ENCODE measurements around the gene TRPV2. TPM values are rescaled to one million over a fixed set of nuclear protein-coding genes. Genes with fewer than 3 reads are reported as not detected.

The TRPV2 gene
- total and polyA plus RNA-seq, 2 donors, result 29.0 to 39.8 TPM

DNA sequence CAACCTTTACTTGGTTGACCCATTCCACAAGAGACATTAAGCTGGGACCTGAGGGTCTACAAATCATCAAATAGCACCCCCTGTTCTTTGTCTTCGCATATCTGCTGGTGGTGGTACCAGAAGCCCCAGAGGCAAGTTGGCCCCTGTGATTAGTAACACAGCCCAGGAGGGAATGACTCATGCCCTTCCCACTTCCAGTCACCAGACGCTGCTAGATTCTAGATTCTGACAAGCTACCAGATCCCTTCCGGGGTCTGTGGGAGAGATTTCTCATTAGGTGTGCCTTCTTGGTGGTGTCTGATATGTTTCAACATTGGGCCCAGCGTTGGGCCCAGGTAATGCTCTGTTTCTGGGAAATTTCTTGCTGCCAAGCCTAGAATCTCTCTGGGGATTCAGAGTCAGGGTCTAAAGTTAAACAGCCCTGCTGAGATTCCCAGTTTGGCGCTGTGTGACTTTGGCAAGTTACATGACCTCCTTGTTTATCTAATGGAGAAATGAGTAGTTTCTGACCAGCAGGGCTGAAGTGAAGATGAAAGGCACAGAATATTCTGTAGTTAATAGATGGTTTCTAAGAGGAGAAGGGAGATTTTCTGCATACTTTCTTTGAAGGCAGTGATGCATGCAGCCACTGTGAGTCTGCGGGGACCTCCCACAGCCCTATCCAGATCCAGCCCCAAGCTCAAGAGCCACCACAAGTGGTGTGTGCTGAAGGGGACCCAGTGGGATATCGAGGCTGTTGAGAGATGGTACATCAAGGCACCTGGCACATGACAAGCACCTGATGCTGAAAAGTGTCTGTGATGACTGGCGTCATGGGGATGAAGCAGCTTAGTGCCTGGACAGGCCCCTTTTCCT is 3.9 kb downstream of the TRPV2 start:
- 88% methylated on average over 8 of the region's 8 CpGs for WGBS
- Histone ChIP-seq H3K36me3 (ENCODE audit: control insufficient read depth in 2 of 2, insufficient read depth in 2 of 2, low read length in 1 of 2) (peaks cover 35 to 38% of the 10 kb centered on the region in 2 donors), H3K27me3 (ENCODE audit: control insufficient read depth in 2 of 2, insufficient read depth in 1 of 2, low read length in 1 of 2) (no peaks in the 10 kb centered on the region), H3K4me1 (ENCODE audit: control insufficient read depth in 2 of 2, insufficient read depth in 2 of 2, low read length in 2 of 2) (peaks cover 16 to 37% of the 10 kb centered on the region in 2 donors), H3K9me3 (ENCODE audit: control insufficient read depth in 2 of 2, insufficient read depth in 1 of 2, low read length in 1 of 2) (no peaks in the 10 kb centered on the region), H3K4me3 (ENCODE audit: low read length in 2 of 2) (no peak overlapping the region), H3K27ac (ENCODE audit: low read depth in 1 of 2, low read length in 1 of 2) (no peak overlapping the region)
- no peak for DNase-seq (ENCODE audit: low read depth in 6 of 9, low spot score in 9 of 9)

DNA sequence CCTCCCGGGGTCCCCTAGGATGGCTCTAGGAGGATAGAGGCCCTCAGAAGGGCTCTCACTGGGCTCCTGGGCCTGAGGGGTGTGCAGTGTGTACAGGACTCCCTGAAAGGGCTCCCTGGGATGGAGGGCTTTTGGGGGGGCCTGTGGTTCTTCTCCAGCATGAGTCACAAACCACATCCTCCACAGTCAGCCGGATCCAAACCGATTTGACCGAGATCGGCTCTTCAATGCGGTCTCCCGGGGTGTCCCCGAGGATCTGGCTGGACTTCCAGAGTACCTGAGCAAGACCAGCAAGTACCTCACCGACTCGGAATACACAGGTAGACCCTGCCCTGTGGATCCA is 4.5 kb downstream of the TRPV2 start:
- 41% methylated on average over 10 of the region's 10 CpGs for WGBS
- Histone ChIP-seq H3K36me3 (ENCODE audit: control insufficient read depth in 2 of 2, insufficient read depth in 2 of 2, low read length in 1 of 2) (peaks cover 35 to 38% of the 10 kb centered on the region in 2 donors), H3K4me1 (ENCODE audit: control insufficient read depth in 2 of 2, insufficient read depth in 2 of 2, low read length in 2 of 2) (peaks cover 14 to 34% of the 10 kb centered on the region in 2 donors)

DNA sequence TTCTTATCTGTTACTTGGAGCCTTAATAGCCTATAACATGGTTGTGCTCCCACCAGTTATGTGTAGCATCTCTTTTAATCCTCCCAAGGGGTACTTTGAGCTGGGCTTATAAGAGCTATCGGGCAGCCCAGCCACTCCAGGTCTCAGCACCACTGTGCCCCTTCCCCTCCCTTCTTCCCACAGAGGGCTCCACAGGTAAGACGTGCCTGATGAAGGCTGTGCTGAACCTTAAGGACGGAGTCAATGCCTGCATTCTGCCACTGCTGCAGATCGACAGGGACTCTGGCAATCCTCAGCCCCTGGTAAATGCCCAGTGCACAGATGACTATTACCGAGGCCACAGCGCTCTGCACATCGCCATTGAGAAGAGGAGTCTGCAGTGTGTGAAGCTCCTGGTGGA is 7.0 kb downstream of the TRPV2 start:
- no peak overlapping the region for H3K27ac ChIP-seq (ENCODE audit: low read depth in 1 of 2, low read length in 1 of 2)
- WGBS, result 96% methylated on average over 7 of the region's 7 CpGs
- H3K36me3 ChIP-seq (ENCODE audit: control insufficient read depth in 2 of 2, insufficient read depth in 2 of 2, low read length in 1 of 2), result peaks cover 56 to 58% of the 10 kb centered on the region in 2 donors
- no peak for DNase-seq (ENCODE audit: low read depth in 6 of 9, low spot score in 9 of 9)
- H3K4me3 ChIP-seq (ENCODE audit: low read length in 2 of 2), result no peak overlapping the region
- no peaks in the 10 kb centered on the region for H3K27me3 ChIP-seq (ENCODE audit: control insufficient read depth in 2 of 2, insufficient read depth in 1 of 2, low read length in 1 of 2)
- H3K4me1 ChIP-seq (ENCODE audit: control insufficient read depth in 2 of 2, insufficient read depth in 2 of 2, low read length in 2 of 2), result peaks cover 5 to 13% of the 10 kb centered on the region in 2 donors
- no peaks in the 10 kb centered on the region for H3K9me3 ChIP-seq (ENCODE audit: control insufficient read depth in 2 of 2, insufficient read depth in 1 of 2, low read length in 1 of 2)

More for the DNA sequence above, 4.5 kb downstream of the TRPV2 start:
- H3K9me3 ChIP-seq (ENCODE audit: control insufficient read depth in 2 of 2, insufficient read depth in 1 of 2, low read length in 1 of 2), result no peaks in the 10 kb centered on the region
- DNase-seq (ENCODE audit: low read depth in 6 of 9, low spot score in 9 of 9), result no peak
- H3K4me3 ChIP-seq (ENCODE audit: low read length in 2 of 2), result no peak overlapping the region
- no peaks in the 10 kb centered on the region for H3K27me3 ChIP-seq (ENCODE audit: control insufficient read depth in 2 of 2, insufficient read depth in 1 of 2, low read length in 1 of 2)
- no peak overlapping the region for H3K27ac ChIP-seq (ENCODE audit: low read depth in 1 of 2, low read length in 1 of 2)

DNA sequence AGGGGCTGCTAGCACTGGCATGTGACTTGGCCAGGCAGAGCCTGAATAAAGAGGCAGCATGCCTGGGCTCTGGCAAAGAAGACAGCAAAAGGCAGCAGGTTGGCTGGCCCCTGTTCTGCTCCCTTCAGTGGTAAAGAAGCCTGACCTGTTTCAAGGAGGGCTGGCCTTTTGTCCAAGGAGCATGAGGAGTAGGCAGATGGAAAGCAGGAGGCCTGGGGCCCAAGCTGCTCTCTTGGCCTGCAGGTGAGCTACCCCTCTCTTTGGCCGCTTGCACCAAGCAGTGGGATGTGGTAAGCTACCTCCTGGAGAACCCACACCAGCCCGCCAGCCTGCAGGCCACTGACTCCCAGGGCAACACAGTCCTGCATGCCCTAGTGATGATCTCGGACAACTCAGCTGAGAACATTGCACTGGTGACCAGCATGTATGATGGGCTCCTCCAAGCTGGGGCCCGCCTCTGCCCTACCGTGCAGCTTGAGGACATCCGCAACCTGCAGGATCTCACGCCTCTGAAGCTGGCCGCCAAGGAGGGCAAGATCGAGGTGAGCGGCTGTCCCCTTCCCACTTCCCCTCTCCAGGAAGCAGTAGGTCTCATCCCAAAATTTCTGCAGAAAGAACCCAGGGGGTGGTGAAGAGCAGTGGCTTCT is 8.0 kb downstream of the TRPV2 start:
- peaks cover 5 to 8% of the 10 kb centered on the region in 2 donors for H3K4me1 ChIP-seq (ENCODE audit: control insufficient read depth in 2 of 2, insufficient read depth in 2 of 2, low read length in 2 of 2)
- no peak for DNase-seq (ENCODE audit: low read depth in 6 of 9, low spot score in 9 of 9)
- 98% methylated on average over 10 of the region's 10 CpGs for WGBS
- H3K27ac ChIP-seq (ENCODE audit: low read depth in 1 of 2, low read length in 1 of 2), result no peak overlapping the region
- H3K36me3 ChIP-seq (ENCODE audit: control insufficient read depth in 2 of 2, insufficient read depth in 2 of 2, low read length in 1 of 2), result peaks cover 54 to 58% of the 10 kb centered on the region in 2 donors
- H3K27me3 ChIP-seq (ENCODE audit: control insufficient read depth in 2 of 2, insufficient read depth in 1 of 2, low read length in 1 of 2), result no peaks in the 10 kb centered on the region
- H3K4me3 ChIP-seq (ENCODE audit: low read length in 2 of 2), result no peak overlapping the region
- H3K9me3 ChIP-seq (ENCODE audit: control insufficient read depth in 2 of 2, insufficient read depth in 1 of 2, low read length in 1 of 2), result no peaks in the 10 kb centered on the region

DNA sequence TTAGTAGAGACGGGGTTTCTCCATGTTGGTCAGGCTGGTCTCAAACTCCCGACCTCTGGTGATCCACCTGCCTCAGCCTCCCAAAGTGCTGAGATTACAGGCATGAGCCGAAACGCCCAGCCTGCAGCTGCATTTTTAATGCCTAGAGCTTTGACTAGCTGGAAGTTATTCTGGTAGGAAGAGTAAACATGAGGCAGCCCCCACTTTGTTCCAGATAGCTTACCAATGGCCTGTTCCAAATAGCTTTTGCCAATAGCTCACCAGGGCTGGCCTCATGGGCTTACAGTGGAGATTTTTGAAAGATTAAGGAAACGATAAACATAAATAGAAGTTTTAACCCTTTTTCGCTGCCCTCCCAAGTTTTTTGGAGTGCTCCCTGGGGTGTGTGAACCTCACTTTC is 9.8 kb downstream of the TRPV2 start:
- Histone ChIP-seq H3K9me3 (ENCODE audit: control insufficient read depth in 2 of 2, insufficient read depth in 1 of 2, low read length in 1 of 2) (no peaks in the 10 kb centered on the region), H3K4me1 (ENCODE audit: control insufficient read depth in 2 of 2, insufficient read depth in 2 of 2, low read length in 2 of 2) (peaks cover 0 to 6% of the 10 kb centered on the region in 2 donors), H3K27me3 (ENCODE audit: control insufficient read depth in 2 of 2, insufficient read depth in 1 of 2, low read length in 1 of 2) (no peaks in the 10 kb centered on the region), H3K36me3 (ENCODE audit: control insufficient read depth in 2 of 2, insufficient read depth in 2 of 2, low read length in 1 of 2) (peaks cover 50 to 56% of the 10 kb centered on the region in 2 donors), H3K4me3 (ENCODE audit: low read length in 2 of 2) (no peak overlapping the region), H3K27ac (ENCODE audit: low read depth in 1 of 2, low read length in 1 of 2) (no peak overlapping the region)
- DNase-seq (ENCODE audit: low read depth in 6 of 9, low spot score in 9 of 9), result no peak
- WGBS, result 97% methylated on average over 6 of the region's 6 CpGs

DNA sequence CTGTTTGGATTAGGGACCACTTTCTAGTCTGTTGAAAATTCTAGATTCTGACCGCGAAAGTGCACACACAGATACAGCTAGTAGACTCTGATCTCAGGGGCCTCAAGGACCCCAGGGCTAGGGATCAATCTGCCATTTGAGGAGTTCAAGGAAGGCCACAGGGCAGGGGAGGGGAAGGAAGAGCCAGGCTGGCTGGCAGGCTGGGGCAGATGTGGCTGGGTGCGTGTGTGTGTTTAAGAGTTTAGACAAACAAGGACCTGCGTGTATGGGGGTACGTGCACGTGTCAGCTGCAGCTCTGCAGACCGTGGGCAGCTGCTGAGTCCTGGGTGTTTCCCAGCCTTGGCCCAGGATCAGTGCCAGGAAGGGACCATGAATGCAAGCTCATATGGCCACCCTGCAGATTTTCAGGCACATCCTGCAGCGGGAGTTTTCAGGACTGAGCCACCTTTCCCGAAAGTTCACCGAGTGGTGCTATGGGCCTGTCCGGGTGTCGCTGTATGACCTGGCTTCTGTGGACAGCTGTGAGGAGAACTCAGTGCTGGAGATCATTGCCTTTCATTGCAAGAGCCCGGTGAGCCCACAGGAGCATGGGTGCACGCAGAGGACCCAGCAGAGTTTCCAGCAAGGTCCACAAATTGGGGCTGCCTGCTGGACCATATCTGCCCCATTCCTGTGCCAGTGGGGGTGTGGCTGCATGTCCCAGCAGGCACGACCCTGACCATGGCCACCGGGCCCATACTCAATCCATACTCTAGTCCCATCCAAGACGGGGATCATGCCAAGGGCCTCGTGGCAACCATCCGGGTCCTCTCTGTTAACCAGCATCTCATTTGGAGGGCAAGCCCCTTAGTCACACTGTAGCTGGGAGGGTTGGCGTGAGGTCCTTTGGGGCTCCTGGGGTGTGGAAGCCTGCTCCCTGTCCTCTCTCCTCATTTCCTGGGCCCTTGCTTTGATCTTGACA is 10.6 kb downstream of the TRPV2 start:
- no peaks in the 10 kb centered on the region for H3K27me3 ChIP-seq (ENCODE audit: control insufficient read depth in 2 of 2, insufficient read depth in 1 of 2, low read length in 1 of 2)

GRCh38 chr17:16427020-16427419 is 11.6 kb downstream of the TRPV2 start:
- Histone ChIP-seq H3K4me3 (ENCODE audit: low read length in 2 of 2) (no peak overlapping the region), H3K9me3 (ENCODE audit: control insufficient read depth in 2 of 2, insufficient read depth in 1 of 2, low read length in 1 of 2) (peaks cover 0 to under 1% of the 10 kb centered on the region in 2 donors), H3K27me3 (ENCODE audit: control insufficient read depth in 2 of 2, insufficient read depth in 1 of 2, low read length in 1 of 2) (no peaks in the 10 kb centered on the region), H3K27ac (ENCODE audit: low read depth in 1 of 2, low read length in 1 of 2) (no peak overlapping the region), H3K4me1 (ENCODE audit: control insufficient read depth in 2 of 2, insufficient read depth in 2 of 2, low read length in 2 of 2) (peaks cover 0 to 6% of the 10 kb centered on the region in 2 donors), H3K36me3 (ENCODE audit: control insufficient read depth in 2 of 2, insufficient read depth in 2 of 2, low read length in 1 of 2) (peaks cover 58 to 59% of the 10 kb centered on the region in 2 donors)
- no peak for DNase-seq (ENCODE audit: low read depth in 6 of 9, low spot score in 9 of 9)
- WGBS, result 100% methylated on average over 3 of the region's 3 CpGs

More for the DNA sequence above, 10.6 kb downstream of the TRPV2 start:
- no peak for DNase-seq (ENCODE audit: low read depth in 6 of 9, low spot score in 9 of 9)
- Histone ChIP-seq H3K27ac (ENCODE audit: low read depth in 1 of 2, low read length in 1 of 2) (no peak overlapping the region), H3K36me3 (ENCODE audit: control insufficient read depth in 2 of 2, insufficient read depth in 2 of 2, low read length in 1 of 2) (peaks cover 53 to 55% of the 10 kb centered on the region in 2 donors), H3K9me3 (ENCODE audit: control insufficient read depth in 2 of 2, insufficient read depth in 1 of 2, low read length in 1 of 2) (no peaks in the 10 kb centered on the region), H3K4me1 (ENCODE audit: control insufficient read depth in 2 of 2, insufficient read depth in 2 of 2, low read length in 2 of 2) (peaks cover 0 to 6% of the 10 kb centered on the region in 2 donors), H3K4me3 (ENCODE audit: low read length in 2 of 2) (no peak overlapping the region)
- 98% methylated on average over 20 of the region's 20 CpGs for WGBS

- peak in 4 of 9 donors; percentile 46 to 76 (median 64) for DNase-seq (ENCODE audit: low read depth in 6 of 9, low spot score in 9 of 9)
- Histone ChIP-seq H3K4me1 (ENCODE audit: control insufficient read depth in 2 of 2, insufficient read depth in 2 of 2, low read length in 2 of 2) (peaks cover 0 to 6% of the 10 kb centered on the region in 2 donors), H3K36me3 (ENCODE audit: control insufficient read depth in 2 of 2, insufficient read depth in 2 of 2, low read length in 1 of 2) (peaks cover 51 to 53% of the 10 kb centered on the region in 2 donors), H3K4me3 (ENCODE audit: low read length in 2 of 2) (no peak overlapping the region), H3K27me3 (ENCODE audit: control insufficient read depth in 2 of 2, insufficient read depth in 1 of 2, low read length in 1 of 2) (no peaks in the 10 kb centered on the region), H3K9me3 (ENCODE audit: control insufficient read depth in 2 of 2, insufficient read depth in 1 of 2, low read length in 1 of 2) (peaks cover 0 to 1% of the 10 kb centered on the region in 2 donors), H3K27ac (ENCODE audit: low read depth in 1 of 2, low read length in 1 of 2) (no peak overlapping the region)
- WGBS, result 83% methylated on average over 15 of the region's 15 CpGs
Measured at GRCh38 chr17:16428098-16428882, 12.9 kb downstream of the TRPV2 start.
